Astrocyte (in vitro differentiated cells and primary cell): Measurements from ENCODE around the gene USP16.
A peak's percentile ranks its signal among the peaks of the same experiment; 100 is the strongest.

Experiments used
- CTCF ChIP-seq: IDR thresholded peaks from 2 replicates; pipeline ENCODE4 v1.5.1; 2011; ENCODE audit warnings: low read depth, mild to moderate bottlenecking, inconsistent platforms, low read length, moderate library complexity; ENCODE audit not compliant: insufficient read depth
- EZH2 ChIP-seq: IDR thresholded peaks from 2 replicates; pipeline ENCODE4 v1.6.1; 2012; ENCODE audit warnings: mild to moderate bottlenecking, low read length, inconsistent platforms; ENCODE audit not compliant: insufficient read depth

GRCh38 chr21:29092102-29092959 is 67.9 kb downstream of the USP16 start:
- no peak for TF ChIP-seq EZH2
- peak; percentile 26 for TF ChIP-seq CTCF
